Keratinocyte (primary cell): ENCODE measurements around the gene CERS2. TPM values are rescaled to one million over a fixed set of nuclear protein-coding genes. Genes with fewer than 3 reads are reported as not detected.

ENCODE experiments used
- DNase-seq: peaks from one replicate; pipeline ENCODE4 v3.0.0-alpha.2; 2011; ENCODE audit warnings: low read depth, missing footprints, low spot score
- FAIRE-seq: peaks from 2 replicates; lab custom pipeline; 2011; peaks lifted over from hg19 to GRCh38; lab: Jason Lieb, UNC
- H2AFZ ChIP-seq: 2 replicates; pipeline ENCODE4 v1.6.0; 2012; ENCODE audit warnings: low read length, control low read depth, inconsistent platforms; ENCODE audit not compliant: control insufficient read depth
- H3K27ac ChIP-seq: 2 replicates; pipeline ENCODE4 v1.5.1; 2011; ENCODE audit warnings: low read length; ENCODE audit not compliant: control insufficient read depth, insufficient read depth
- H3K27me3 ChIP-seq: 3 replicates; pipeline ENCODE4 v1.6.0; 2011; ENCODE audit warnings: low read length; ENCODE audit not compliant: control insufficient read depth, insufficient read depth; ENCODE audit errors: extremely low read depth
- H3K36me3 ChIP-seq, 2 experiments: 2 replicates in 1 of 2; 3 replicates in 1 of 2; pipeline ENCODE4 v1.5.1; 2011; ENCODE audit warnings: low read length in 2 of 2, mild to moderate bottlenecking in 1 of 2; ENCODE audit not compliant: control insufficient read depth in 2 of 2, insufficient read depth in 2 of 2; ENCODE audit errors: extremely low read depth in 1 of 2
- H3K4me1 ChIP-seq: 3 replicates; pipeline ENCODE4 v1.5.1; 2011; ENCODE audit warnings: low read length; ENCODE audit not compliant: control insufficient read depth, insufficient read depth; ENCODE audit errors: extremely low read depth
- H3K4me2 ChIP-seq: 3 replicates; pipeline ENCODE4 v1.6.0; 2011; ENCODE audit warnings: low read depth, low read length; ENCODE audit not compliant: control insufficient read depth, insufficient read depth; ENCODE audit errors: extremely low read depth
- H3K4me3 ChIP-seq, 3 experiments: fragments of 200-600 bp in 1 of 3; sonication (generic) in 1 of 3; 2 replicates in 2 of 3; 3 replicates in 1 of 3; pipeline ENCODE4 v1.5.1; 2011 to 2016; ENCODE audit warnings: low read length in 3 of 3, mild to moderate bottlenecking in 3 of 3, control low read depth in 2 of 3, inconsistent platforms in 1 of 3, low read depth in 1 of 3, mixed read lengths in 1 of 3, mixed run types in 1 of 3, moderate library complexity in 1 of 3; ENCODE audit not compliant: control insufficient read depth in 2 of 3, insufficient read depth in 2 of 3; ENCODE audit errors: extremely low read depth in 1 of 3
- H3K79me2 ChIP-seq: 2 replicates; pipeline ENCODE4 v1.6.0; 2012; ENCODE audit warnings: low read length; ENCODE audit not compliant: control insufficient read depth, insufficient read depth
- H3K9ac ChIP-seq: 3 replicates; pipeline ENCODE4 v1.6.0; 2011; ENCODE audit warnings: low read length; ENCODE audit not compliant: control insufficient read depth, insufficient read depth; ENCODE audit errors: extremely low read depth
- H3K9me1 ChIP-seq: 3 replicates; pipeline ENCODE4 v1.6.0; 2011; ENCODE audit warnings: low read length; ENCODE audit not compliant: control insufficient read depth, insufficient read depth; ENCODE audit errors: extremely low read depth
- H3K9me3 ChIP-seq: 2 replicates; pipeline ENCODE4 v1.5.1; 2012; ENCODE audit warnings: low read depth, low read length; ENCODE audit not compliant: control insufficient read depth
- H4K20me1 ChIP-seq: 3 replicates; pipeline ENCODE4 v1.6.0; 2011; ENCODE audit warnings: low read length; ENCODE audit not compliant: control insufficient read depth, insufficient read depth; ENCODE audit errors: extremely low read depth
- EZH2 ChIP-seq: IDR thresholded peaks from one replicate; pipeline ENCODE4 v1.6.1; 2012; ENCODE audit warnings: inconsistent platforms, mild to moderate bottlenecking, low read length, moderate library complexity
- dilution Hi-C: fragments of 300-500 bp; cut with MboI; formaldehyde crosslinking; loops from one replicate; pipeline ENCODE4 v1.7.0; 2020; ENCODE audit warnings: low sequenced_read_pairs; ENCODE audit not compliant: extremely low pct_ligation_motif_present
- polyA plus RNA-seq, 5 experiments: library from polyadenylated mRNA; depleted of rRNA in 3 of 5; stranded (reverse) in 3 of 5; stranded (forward) in 1 of 5; unstranded in 1 of 5; fragments of >200 nt; gene quantifications; 1 replicate in 1 of 5; 2 replicates in 3 of 5; 3 replicates in 1 of 5; pipeline versions ENCODE4 v1.2.1 to v1.2.3, GENCODE V29; 2011 to 2012; ENCODE audit warnings: missing spikeins in 2 of 5, low read depth in 1 of 5, low replicate concordance in 1 of 5
- TF ChIP-seq, protein P1 (sequence below), 3 experiments: IDR thresholded peaks in 1 of 3; conservative IDR thresholded peaks in 1 of 3; optimal IDR thresholded peaks in 1 of 3; 2 replicates in 2 of 3; 3 replicates in 1 of 3; pipeline versions ENCODE3 to v1.5.1; 2011; ENCODE audit warnings: low read length in 3 of 3, mild to moderate bottlenecking in 3 of 3, moderate library complexity in 2 of 3, control low read depth in 1 of 3, inconsistent platforms in 1 of 3; ENCODE audit not compliant: insufficient read depth in 2 of 3; ENCODE audit errors: extremely low read depth in 1 of 3

CERS2 gene
- polyA plus RNA-seq, 1 donor (not counting 4 experiments of a cell fraction or from before 2014, with no cell fraction given) = 121 TPM

DNA sequence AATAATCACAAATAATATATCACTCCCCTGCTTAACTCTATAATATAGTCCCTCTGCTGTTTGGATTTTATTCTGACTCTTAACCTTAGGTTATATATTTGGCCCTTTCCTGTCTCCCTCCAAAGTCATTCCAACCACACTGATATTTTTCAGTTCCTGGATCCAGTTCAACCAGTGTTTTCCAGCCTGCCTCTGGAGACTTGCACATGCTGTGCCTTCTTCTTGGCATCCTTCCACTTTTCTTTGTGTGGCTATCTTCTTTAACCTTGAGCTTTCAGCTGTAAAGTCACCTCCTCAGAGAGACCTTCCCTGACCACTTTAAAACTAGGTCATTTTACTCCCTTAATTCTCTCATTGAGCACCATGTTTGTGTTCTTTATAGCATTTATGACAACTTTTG is 19.4 kb downstream of the CERS2 start:
- no peak for DNase-seq
- Histone ChIP-seq H3K9me3 (no peaks in the 10 kb centered on the region), H3K27ac (no peak overlapping the region), H3K27me3 (no peaks in the 10 kb centered on the region), H4K20me1 (no peaks in the 10 kb centered on the region), H3K9me1 (no peaks in the 10 kb centered on the region), H3K79me2 (no peaks in the 10 kb centered on the region), H3K4me1 (no peaks in the 10 kb centered on the region), H3K4me3 (no peak overlapping the region), H3K36me3 (peaks cover 5 to 9% of the 10 kb centered on the region in 2 experiments), H3K4me2 (no peak overlapping the region), H2AFZ (no peak overlapping the region), H3K9ac (no peak overlapping the region)
- TF ChIP-seq, protein P1, sequence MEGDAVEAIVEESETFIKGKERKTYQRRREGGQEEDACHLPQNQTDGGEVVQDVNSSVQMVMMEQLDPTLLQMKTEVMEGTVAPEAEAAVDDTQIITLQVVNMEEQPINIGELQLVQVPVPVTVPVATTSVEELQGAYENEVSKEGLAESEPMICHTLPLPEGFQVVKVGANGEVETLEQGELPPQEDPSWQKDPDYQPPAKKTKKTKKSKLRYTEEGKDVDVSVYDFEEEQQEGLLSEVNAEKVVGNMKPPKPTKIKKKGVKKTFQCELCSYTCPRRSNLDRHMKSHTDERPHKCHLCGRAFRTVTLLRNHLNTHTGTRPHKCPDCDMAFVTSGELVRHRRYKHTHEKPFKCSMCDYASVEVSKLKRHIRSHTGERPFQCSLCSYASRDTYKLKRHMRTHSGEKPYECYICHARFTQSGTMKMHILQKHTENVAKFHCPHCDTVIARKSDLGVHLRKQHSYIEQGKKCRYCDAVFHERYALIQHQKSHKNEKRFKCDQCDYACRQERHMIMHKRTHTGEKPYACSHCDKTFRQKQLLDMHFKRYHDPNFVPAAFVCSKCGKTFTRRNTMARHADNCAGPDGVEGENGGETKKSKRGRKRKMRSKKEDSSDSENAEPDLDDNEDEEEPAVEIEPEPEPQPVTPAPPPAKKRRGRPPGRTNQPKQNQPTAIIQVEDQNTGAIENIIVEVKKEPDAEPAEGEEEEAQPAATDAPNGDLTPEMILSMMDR (optimal IDR thresholded peaks at IDR 0.05 in 1 of 3, IDR thresholded peaks at IDR 0.05 in 1 of 3, conservative IDR thresholded peaks at IDR 0.05 in 1 of 3; ENCODE audit: extremely low read depth in 1 of 3, insufficient read depth in 2 of 3, low read length in 3 of 3) = no peak
- TF ChIP-seq EZH2 = no peak
- no peak for FAIRE-seq
- dilution Hi-C loops = no loop called here

GRCh38 chr1:150954708-150955107 is 19.9 kb downstream of the CERS2 start:
- Histone ChIP-seq H3K4me1 (no peaks in the 10 kb centered on the region), H3K27ac (no peak overlapping the region), H3K9me1 (no peaks in the 10 kb centered on the region), H4K20me1 (no peaks in the 10 kb centered on the region), H3K4me2 (no peak overlapping the region), H3K27me3 (no peaks in the 10 kb centered on the region), H3K79me2 (no peaks in the 10 kb centered on the region), H3K9ac (no peak overlapping the region), H3K9me3 (no peaks in the 10 kb centered on the region), H3K4me3 (no peak overlapping the region), H2AFZ (no peak overlapping the region), H3K36me3 (peaks cover 5 to 9% of the 10 kb centered on the region in 2 experiments)
- TF ChIP-seq, protein P1 (optimal IDR thresholded peaks at IDR 0.05 in 1 of 3, IDR thresholded peaks at IDR 0.05 in 1 of 3, conservative IDR thresholded peaks at IDR 0.05 in 1 of 3; ENCODE audit: extremely low read depth in 1 of 3, insufficient read depth in 2 of 3, low read length in 3 of 3) = no peak
- no peak for TF ChIP-seq EZH2
- DNase-seq = no peak
- no peak for FAIRE-seq
- dilution Hi-C loops = no loop called here
